IMR-90 (cell line): ENCODE results near the gene LSM12. TPM values are rescaled to one million over a fixed set of nuclear protein-coding genes. Genes with fewer than 3 reads are reported as not detected.

ENCODE experiments used
- ATAC-seq: fragments of 200-7000 bp; cut with Tn5 transposase; 2 replicates; pipeline ENCODE4 v1.9.1; 2020; ENCODE audit warnings: low read depth, mild to moderate bottlenecking, moderate library complexity
- BruUV-seq: library from RNA; stranded (reverse); fragments of 400-500 nt; replicated peaks from 2 replicates; lab custom pipeline; 2021; lab: Mats Ljungman, UMichigan
- CTCF ChIA-PET: fragments of 300-600 bp; formaldehyde crosslinking; extraction: SDS; loops from one replicate; lab custom pipeline; 2021; ENCODE audit warnings: antibody characterized with exemption; lab: Yijun Ruan, JAX
- POLR2A ChIA-PET: fragments of 300-600 bp; sonication (Branson Sonifier 250); formaldehyde crosslinking; loops from one replicate; lab custom pipeline; 2022; ENCODE audit warnings: antibody characterized with exemption; ENCODE audit not compliant: unreplicated experiment; lab: Charles Lee
- DNase-seq: peaks from one replicate; pipeline ENCODE4 v3.0.0; 2013
- H2AFZ ChIP-seq: replicated peaks from 2 replicates; pipeline ENCODE3; 2013; ENCODE audit warnings: low read length, mild to moderate bottlenecking; ENCODE audit not compliant: poor library complexity
- H2AK5ac ChIP-seq: 2 replicates; pipeline ENCODE4 v1.6.1; 2013; ENCODE audit warnings: low read depth, low read length, inconsistent platforms
- H2AK9ac ChIP-seq: replicated peaks from 2 replicates; pipeline ENCODE3; 2013; ENCODE audit warnings: mild to moderate bottlenecking, low read depth, low read length, moderate library complexity; ENCODE audit not compliant: poor library complexity
- H2BK120ac ChIP-seq: 2 replicates; pipeline ENCODE4 v1.6.1; 2013; ENCODE audit warnings: low read depth, low read length, inconsistent platforms
- H2BK15ac ChIP-seq: 3 replicates; pipeline ENCODE4 v1.6.1; 2013; ENCODE audit warnings: low read depth, low read length, inconsistent platforms
- H2BK20ac ChIP-seq: 2 replicates; pipeline ENCODE4 v1.6.1; 2013; ENCODE audit warnings: low read depth, mild to moderate bottlenecking, inconsistent platforms, low read length, moderate library complexity
- H2BK5ac ChIP-seq: 2 replicates; pipeline ENCODE4 v1.6.1; 2013; ENCODE audit warnings: mild to moderate bottlenecking, low read depth, low read length, inconsistent platforms; ENCODE audit not compliant: poor library complexity, severe bottlenecking
- H3K14ac ChIP-seq: replicated peaks from 2 replicates; pipeline ENCODE4 v1.6.1; 2013; ENCODE audit warnings: low read depth, low read length, inconsistent platforms
- H3K18ac ChIP-seq: 2 replicates; pipeline ENCODE4 v1.6.1; 2013; ENCODE audit warnings: low read depth, low read length, control low read depth
- H3K23ac ChIP-seq: 2 replicates; pipeline ENCODE4 v1.6.1; 2013; ENCODE audit warnings: low read depth, low read length, inconsistent platforms
- H3K27ac ChIP-seq: 2 replicates; pipeline ENCODE4 v1.5.1; 2013; ENCODE audit warnings: mild to moderate bottlenecking, control low read depth, low read length; ENCODE audit not compliant: insufficient read depth
- H3K27me3 ChIP-seq: 2 replicates; pipeline ENCODE4 v1.6.1; 2013; ENCODE audit warnings: low read length; ENCODE audit not compliant: control insufficient read depth, insufficient read depth
- H3K36me3 ChIP-seq: 2 replicates; pipeline ENCODE4 v1.6.1; 2013; ENCODE audit warnings: low read length, mixed read lengths; ENCODE audit not compliant: control insufficient read depth, insufficient read depth
- H3K4ac ChIP-seq: 2 replicates; pipeline ENCODE4 v1.6.1; 2013; ENCODE audit warnings: low read depth, low read length, inconsistent platforms
- H3K4me1 ChIP-seq: 2 replicates; pipeline ENCODE4 v1.6.1; 2013; ENCODE audit warnings: low read length, mixed read lengths; ENCODE audit not compliant: control insufficient read depth, insufficient read depth
- H3K4me2 ChIP-seq: 2 replicates; pipeline ENCODE4 v1.6.1; 2013; ENCODE audit warnings: low read depth, mild to moderate bottlenecking, control low read depth, low read length, moderate library complexity
- H3K4me3 ChIP-seq: 2 replicates; pipeline ENCODE4 v1.5.1; 2013; ENCODE audit warnings: low read depth, mild to moderate bottlenecking, control low read depth, low read length, moderate library complexity; ENCODE audit not compliant: insufficient read depth
- H3K56ac ChIP-seq: 2 replicates; pipeline ENCODE4 v1.6.1; 2013; ENCODE audit warnings: low read length, inconsistent platforms; ENCODE audit not compliant: insufficient read depth; ENCODE audit errors: extremely low read depth
- H3K79me1 ChIP-seq, 2 experiments: 2 replicates each; pipeline ENCODE4 v1.6.1; 2013; ENCODE audit warnings: low read length in 2 of 2, inconsistent platforms in 1 of 2, low read depth in 1 of 2
- H3K9ac ChIP-seq: 2 replicates; pipeline ENCODE4 v1.6.1; 2013; ENCODE audit warnings: low read depth, low read length, control low read depth
- H3K9me1 ChIP-seq: 2 replicates; pipeline ENCODE4 v1.6.1; 2013; ENCODE audit warnings: low read length, inconsistent platforms; ENCODE audit not compliant: insufficient read depth
- H3K9me3 ChIP-seq: 2 replicates; pipeline ENCODE4 v1.6.1; 2013; ENCODE audit warnings: low read length; ENCODE audit not compliant: control insufficient read depth, insufficient read depth
- H4K20me1 ChIP-seq: 2 replicates; pipeline ENCODE4 v1.6.1; 2013; ENCODE audit warnings: low read length, inconsistent platforms; ENCODE audit not compliant: insufficient read depth
- H4K5ac ChIP-seq: 2 replicates; pipeline ENCODE4 v1.6.1; 2013; ENCODE audit warnings: mild to moderate bottlenecking, low read depth, low read length, control low read depth
- H4K8ac ChIP-seq, 2 experiments: 2 replicates each; pipeline ENCODE4 v1.6.1; 2013; ENCODE audit warnings: low read depth in 2 of 2, low read length in 2 of 2, control low read depth in 1 of 2, inconsistent platforms in 1 of 2
- H4K91ac ChIP-seq: 2 replicates; pipeline ENCODE4 v1.6.1; 2013; ENCODE audit warnings: low read depth, low read length, inconsistent platforms; ENCODE audit not compliant: insufficient read depth
- CEBPB ChIP-seq: IDR thresholded peaks from 2 replicates; pipeline ENCODE4 v1.6.1; 2012; ENCODE audit warnings: low read depth, low read length, improper control_type of control experiment
- CHD1 ChIP-seq: IDR thresholded peaks from 2 replicates; pipeline ENCODE4 v1.6.1; 2012; ENCODE audit warnings: low read depth, low read length, improper control_type of control experiment
- FOS ChIP-seq: fragments of 150-350 bp; IDR thresholded peaks from 2 replicates; pipeline ENCODE4 v1.6.1; 2016; ENCODE audit warnings: low read depth, low read length
- MAFK ChIP-seq: IDR thresholded peaks from 2 replicates; pipeline ENCODE4 v1.6.1; 2012; ENCODE audit warnings: low read depth, low read length, improper control_type of control experiment
- MXI1 ChIP-seq: IDR thresholded peaks from 2 replicates; pipeline ENCODE4 v1.6.1; 2012; ENCODE audit warnings: low read depth, mild to moderate bottlenecking, low read length, moderate library complexity, borderline replicate concordance
- POLR2A ChIP-seq: IDR thresholded peaks from 2 replicates; pipeline ENCODE4 v1.6.1; 2012; ENCODE audit warnings: mild to moderate bottlenecking, low read depth, low read length
- RAD21 ChIP-seq: IDR thresholded peaks from 2 replicates; pipeline ENCODE4 v1.6.1; 2012; ENCODE audit warnings: low read length, improper control_type of control experiment
- RCOR1 ChIP-seq: IDR thresholded peaks from 2 replicates; pipeline ENCODE4 v1.6.1; 2012; ENCODE audit warnings: mild to moderate bottlenecking, low read length, improper control_type of control experiment; ENCODE audit not compliant: insufficient replicate concordance
- WGBS, 2 experiments: methylation state at CpG; one replicate each; pipeline versions ENCODE4 v1.1.5 to v1.1.7; 2013; ENCODE audit warnings: missing lambda C conversion rate in 2 of 2; ENCODE audit not compliant: insufficient read length in 1 of 2; ENCODE audit errors: extremely low coverage in 2 of 2; 5-methylcytosine and 5-hydroxymethylcytosine counted together
- dilution Hi-C: fragments of 300-500 bp; cut with HindIII; formaldehyde crosslinking; loops from one replicate; pipeline ENCODE4 v1.14.3; 2018; ENCODE audit warnings: low sequenced_read_pairs; ENCODE audit not compliant: unreplicated experiment
- in situ Hi-C: fragments of 300-500 bp; cut with MboI; formaldehyde crosslinking; loops from 3 replicates; pipeline ENCODE4 v1.14.3; 2019; ENCODE audit warnings: low sequenced_read_pairs, inconsistent platforms, mixed read lengths
- intact Hi-C: fragments of 100-400 bp; cut with micrococcal nuclease; formaldehyde crosslinking; loops from 2 replicates; pipeline ENCODE4 v1.10.0; 2022
- polyA plus RNA-seq, 3 experiments: library from polyadenylated mRNA; depleted of rRNA; stranded (reverse); fragments of >200 nt; gene quantifications; 2 replicates each; pipeline ENCODE4 v1.2.3, GENCODE V29; 2012; ENCODE audit warnings: low replicate concordance in 1 of 3
- total RNA-seq: library from RNA; depleted of rRNA; stranded (reverse); fragments of >200 nt; gene quantifications from 2 replicates; pipeline ENCODE4 v1.2.3, GENCODE V29; 2012
- TF ChIP-seq, protein P1 (sequence below): conservative IDR thresholded peaks from 2 replicates; pipeline ENCODE4 v1.5.1; 2012; ENCODE audit warnings: mild to moderate bottlenecking, low read depth, low read length, improper control_type of control experiment
- TF ChIP-seq, protein P2 (sequence below): fragments of 150-350 bp; IDR thresholded peaks from 2 replicates; pipeline ENCODE4 v1.6.1; 2017; ENCODE audit warnings: mild to moderate bottlenecking, antibody characterized with exemption, low read length, low read depth

Gene LSM12
- total and polyA plus RNA-seq, 2 of the 4 experiments (the other 2 are of a cell fraction): 38.0 to 41.0 TPM

DNA sequence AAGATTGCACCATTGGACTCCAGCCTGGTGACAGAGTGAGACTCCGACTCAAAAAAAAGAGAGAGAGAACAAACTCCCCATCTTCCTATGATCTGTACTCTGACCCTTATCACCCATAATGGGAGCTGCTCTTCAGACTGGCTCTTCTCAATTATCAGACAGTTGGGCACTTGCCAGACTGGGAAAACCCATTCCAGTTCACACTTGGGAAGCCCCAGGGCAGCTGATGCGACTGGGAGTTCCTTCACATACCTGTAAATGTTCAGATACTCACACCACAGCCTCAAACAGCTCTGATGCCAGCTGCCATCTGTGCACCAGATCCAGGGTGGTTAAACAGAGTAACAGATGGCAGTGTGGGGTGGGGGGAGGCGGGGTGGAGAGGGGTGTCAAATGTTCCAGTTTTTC is 27.9 kb downstream of the LSM12 start:
- intact Hi-C loops (no loop called here), dilution Hi-C loops (no loop called here), in situ Hi-C loops (no loop called here)
- no peak overlapping the region for H3K23ac ChIP-seq
- peaks cover 16 to 59% of the 10 kb centered on the region in 2 experiments for H3K79me1 ChIP-seq
- no peak overlapping the region for H3K14ac ChIP-seq
- no TSS peak for BruUV-seq
- H3K4me3 ChIP-seq: no peak overlapping the region
- H3K4me1 ChIP-seq: peaks cover 5% of the 10 kb centered on the region
- H3K27me3 ChIP-seq: no peaks in the 10 kb centered on the region
- H3K9me1 ChIP-seq: no peaks in the 10 kb centered on the region
- no peak overlapping the region for H3K56ac ChIP-seq
- ATAC-seq (no peak), DNase-seq (no peak)
- H2AFZ ChIP-seq: no peak overlapping the region
- no peak overlapping the region for H2BK5ac ChIP-seq
- no peak overlapping the region for H2AK9ac ChIP-seq
- H3K4me2 ChIP-seq: no peak overlapping the region
- H2BK15ac ChIP-seq: no peak overlapping the region
- H3K36me3 ChIP-seq: peaks cover 29% of the 10 kb centered on the region
- no peak overlapping the region for H2BK120ac ChIP-seq
- no peak overlapping the region for H2AK5ac ChIP-seq
- no peak overlapping the region for H3K18ac ChIP-seq
- H3K27ac ChIP-seq: no peak overlapping the region
- no peak overlapping the region for H3K4ac ChIP-seq
- H4K20me1 ChIP-seq: peaks cover 47% of the 10 kb centered on the region
- no peak overlapping the region for H4K91ac ChIP-seq
- CTCF ChIA-PET: interaction anchor here (0.6 kb wide), 1 partner anchor 15 kb away, joined by 3 read pairs; no protein-coding TSS in a partner anchor
- no peak overlapping the region for H4K5ac ChIP-seq
- H4K8ac ChIP-seq: no peak overlapping the region
- WGBS, 2 experiments: no CpG with 5 or more reads among the region's 3 CpGs
- TF ChIP-seq POLR2A (no peak), MXI1 (no peak), MAFK (no peak), FOS (no peak), CEBPB (no peak), RAD21 (no peak), RCOR1 (no peak), CHD1 (no peak)
- TF ChIP-seq, protein P1, sequence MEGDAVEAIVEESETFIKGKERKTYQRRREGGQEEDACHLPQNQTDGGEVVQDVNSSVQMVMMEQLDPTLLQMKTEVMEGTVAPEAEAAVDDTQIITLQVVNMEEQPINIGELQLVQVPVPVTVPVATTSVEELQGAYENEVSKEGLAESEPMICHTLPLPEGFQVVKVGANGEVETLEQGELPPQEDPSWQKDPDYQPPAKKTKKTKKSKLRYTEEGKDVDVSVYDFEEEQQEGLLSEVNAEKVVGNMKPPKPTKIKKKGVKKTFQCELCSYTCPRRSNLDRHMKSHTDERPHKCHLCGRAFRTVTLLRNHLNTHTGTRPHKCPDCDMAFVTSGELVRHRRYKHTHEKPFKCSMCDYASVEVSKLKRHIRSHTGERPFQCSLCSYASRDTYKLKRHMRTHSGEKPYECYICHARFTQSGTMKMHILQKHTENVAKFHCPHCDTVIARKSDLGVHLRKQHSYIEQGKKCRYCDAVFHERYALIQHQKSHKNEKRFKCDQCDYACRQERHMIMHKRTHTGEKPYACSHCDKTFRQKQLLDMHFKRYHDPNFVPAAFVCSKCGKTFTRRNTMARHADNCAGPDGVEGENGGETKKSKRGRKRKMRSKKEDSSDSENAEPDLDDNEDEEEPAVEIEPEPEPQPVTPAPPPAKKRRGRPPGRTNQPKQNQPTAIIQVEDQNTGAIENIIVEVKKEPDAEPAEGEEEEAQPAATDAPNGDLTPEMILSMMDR: no peak
- TF ChIP-seq, protein P2, sequence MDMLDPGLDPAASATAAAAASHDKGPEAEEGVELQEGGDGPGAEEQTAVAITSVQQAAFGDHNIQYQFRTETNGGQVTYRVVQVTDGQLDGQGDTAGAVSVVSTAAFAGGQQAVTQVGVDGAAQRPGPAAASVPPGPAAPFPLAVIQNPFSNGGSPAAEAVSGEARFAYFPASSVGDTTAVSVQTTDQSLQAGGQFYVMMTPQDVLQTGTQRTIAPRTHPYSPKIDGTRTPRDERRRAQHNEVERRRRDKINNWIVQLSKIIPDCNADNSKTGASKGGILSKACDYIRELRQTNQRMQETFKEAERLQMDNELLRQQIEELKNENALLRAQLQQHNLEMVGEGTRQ: no peak
- H3K9ac ChIP-seq: no peak overlapping the region
- no peak overlapping the region for H2BK20ac ChIP-seq
- POLR2A ChIA-PET: no interaction called here
- no peaks in the 10 kb centered on the region for H3K9me3 ChIP-seq
